ENCODE data around the gene OBSCN.

OBSCN gene

GRCh38 chr1:228337711-228338520 lies 130.1 kb downstream of the OBSCN start:
- no peak for DNase-seq (ENCODE audit: low read depth in 2 of 3, low spot score in 1 of 3)

- DNase-seq (ENCODE audit: low read depth in 2 of 3, low spot score in 1 of 3): no peak
Observed at GRCh38 chr1:228338521-228339051, 130.7 kb downstream of the OBSCN start.

GRCh38 chr1:228339059-228339704 lies 131.3 kb downstream of the OBSCN start:
- no peak for DNase-seq (ENCODE audit: low read depth in 2 of 3, low spot score in 1 of 3)

GRCh38 chr1:228339766-228340685 lies 132.2 kb downstream of the OBSCN start:
- DNase-seq (ENCODE audit: low read depth in 2 of 3, low spot score in 1 of 3): no peak

- no peak for DNase-seq (ENCODE audit: low read depth in 2 of 3, low spot score in 1 of 3)
Observed at GRCh38 chr1:228340686-228341449, 133.0 kb downstream of the OBSCN start.

GRCh38 chr1:228341450-228341813 lies 133.6 kb downstream of the OBSCN start:
- DNase-seq (ENCODE audit: low read depth in 2 of 3, low spot score in 1 of 3): no peak

GRCh38 chr1:228341814-228342626 lies 134.2 kb downstream of the OBSCN start:
- DNase-seq (ENCODE audit: low read depth in 2 of 3, low spot score in 1 of 3): no peak

- DNase-seq (ENCODE audit: low read depth in 2 of 3, low spot score in 1 of 3): no peak
Observed at GRCh38 chr1:228342627-228343190, 134.9 kb downstream of the OBSCN start.

GRCh38 chr1:228343191-228343661 lies 135.4 kb downstream of the OBSCN start:
- DNase-seq (ENCODE audit: low read depth in 2 of 3, low spot score in 1 of 3): no peak

GRCh38 chr1:228344631-228345072 lies 136.8 kb downstream of the OBSCN start:
- no peak for DNase-seq (ENCODE audit: low read depth in 2 of 3, low spot score in 1 of 3)

- no peak for DNase-seq (ENCODE audit: low read depth in 2 of 3, low spot score in 1 of 3)
Observed at GRCh38 chr1:228345201-228345930, 137.5 kb downstream of the OBSCN start.

GRCh38 chr1:228346731-228347130 lies 138.9 kb downstream of the OBSCN start:
- DNase-seq (ENCODE audit: low read depth in 2 of 3, low spot score in 1 of 3): no peak

- no peak for DNase-seq (ENCODE audit: low read depth in 2 of 3, low spot score in 1 of 3)
Observed at GRCh38 chr1:228347181-228347580, 139.3 kb downstream of the OBSCN start.

GRCh38 chr1:228348708-228349467 lies 141.0 kb downstream of the OBSCN start:
- no peak for DNase-seq (ENCODE audit: low read depth in 2 of 3, low spot score in 1 of 3)

GRCh38 chr1:228349701-228350171 lies 141.9 kb downstream of the OBSCN start:
- DNase-seq (ENCODE audit: low read depth in 2 of 3, low spot score in 1 of 3): no peak

- DNase-seq (ENCODE audit: low read depth in 2 of 3, low spot score in 1 of 3): no peak
Observed at GRCh38 chr1:228350179-228350742, 142.4 kb downstream of the OBSCN start.

Data from stimulated activated CD4-positive, alpha-beta T cell treated with anti-CD3 and anti-CD28 coated beads, Interleukin-12 subunit alpha, Interleukin-12 subunit beta, amount 100 ng/mL, for 48 hours (primary cell).